Stimulated activated CD4-positive, alpha-beta T cell treated with anti-CD3 and anti-CD28 coated beads, TNF-alpha, amount 100 ng/mL, for 4 hours (primary cell): ENCODE results near the gene LRRC8D.
"Not testable (repeated sequence)": the region's sequence is repeated elsewhere in the genome, so short reads cannot be mapped to it uniquely, and the experiment has no call there.

Source experiments
- DNase-seq, 3 experiments: peaks; one replicate each; pipeline ENCODE4 v3.0.0-alpha.2; 2020; ENCODE audit warnings: low read depth in 3 of 3

The LRRC8D gene

GRCh38 chr1:89959719-89960118 lies 138.9 kb downstream of the LRRC8D start:
- DNase-seq: no peak

GRCh38 chr1:89962024-89962741 lies 141.4 kb downstream of the LRRC8D start:
- DNase-seq: no peak

GRCh38 chr1:89962742-89963075 lies 141.9 kb downstream of the LRRC8D start:
- DNase-seq: no peak

- DNase-seq: no peak
These were observed 144.4 kb downstream of the LRRC8D start for GRCh38 chr1:89965193-89965768.

- DNase-seq: no peak
These were observed 145.8 kb downstream of the LRRC8D start for GRCh38 chr1:89966656-89967055.

- DNase-seq: no peak
These were observed 150.8 kb downstream of the LRRC8D start for GRCh38 chr1:89971600-89971999.

- no peak for DNase-seq
These were observed 151.2 kb downstream of the LRRC8D start for GRCh38 chr1:89972024-89972423.

GRCh38 chr1:89973471-89974127 lies 152.8 kb downstream of the LRRC8D start:
- DNase-seq: no peak

- no peak for DNase-seq
These were observed 153.4 kb downstream of the LRRC8D start for GRCh38 chr1:89974256-89974655.

- no peak for DNase-seq
These were observed 154.1 kb downstream of the LRRC8D start for GRCh38 chr1:89974696-89975470.

GRCh38 chr1:89975540-89976125 lies 154.8 kb downstream of the LRRC8D start:
- no peak for DNase-seq

- DNase-seq: no peak
These were observed 157.9 kb downstream of the LRRC8D start for GRCh38 chr1:89978755-89979154.

- DNase-seq: no peak
These were observed 159.8 kb downstream of the LRRC8D start for GRCh38 chr1:89980605-89981004.

GRCh38 chr1:89982846-89983245 lies 162.0 kb downstream of the LRRC8D start:
- not testable (repeated sequence) for DNase-seq

GRCh38 chr1:89984564-89985116 lies 163.8 kb downstream of the LRRC8D start:
- DNase-seq: not testable (repeated sequence)

GRCh38 chr1:89986020-89986419 lies 165.2 kb downstream of the LRRC8D start:
- DNase-seq: no peak
